Thoracic aorta (tissue), 2 donors: ENCODE measurements around the gene CENPP. TPM values are rescaled to one million over a fixed set of nuclear protein-coding genes. Genes with fewer than 3 reads are reported as not detected.
A peak's percentile ranks its signal among the peaks of the same experiment; 100 is the strongest.

Experiments used
- ATAC-seq: fragments of 150-250 bp; one replicate; pipeline ENCODE4 v1.8.0; 2017; ENCODE audit warnings: low read depth; ENCODE audit not compliant: insufficient number of reproducible peaks, low FRiP score
- DNase-seq: peaks from one replicate; pipeline ENCODE4 v3.0.0-alpha.2; 2020; ENCODE audit warnings: low spot score
- H3K27ac ChIP-seq, 2 donors: fragments of 200-600 bp; sonication (generic); 1 replicate in 1 of 2; 2 replicates in 1 of 2; pipeline ENCODE4 v1.5.1; 2016; ENCODE audit warnings: mild to moderate bottlenecking in 2 of 2, moderate library complexity in 2 of 2
- H3K27me3 ChIP-seq: fragments of 200-600 bp; sonication (generic); replicated peaks from 2 replicates; pipeline ENCODE4 v1.6.0; 2016; ENCODE audit warnings: mild to moderate bottlenecking; ENCODE audit not compliant: insufficient read depth
- H3K36me3 ChIP-seq: fragments of 200-600 bp; sonication (generic); one replicate; pipeline ENCODE4 v1.5.1; 2016
- H3K4me1 ChIP-seq, 2 donors: fragments of 200-600 bp; sonication (generic); 1 replicate in 1 of 2; 2 replicates in 1 of 2; pipeline versions ENCODE4 v1.5.1 to v1.6.0; 2016; ENCODE audit warnings: low read depth in 2 of 2, mild to moderate bottlenecking in 1 of 2; ENCODE audit not compliant: control insufficient read depth in 1 of 2
- H3K4me3 ChIP-seq: fragments of 200-600 bp; sonication (generic); 2 replicates; pipeline ENCODE4 v1.5.1; 2016; ENCODE audit warnings: mild to moderate bottlenecking
- H3K9me3 ChIP-seq: fragments of 200-600 bp; sonication (generic); 2 replicates; pipeline ENCODE4 v1.5.1; 2016
- total RNA-seq, 2 donors: library from RNA; depleted of rRNA; stranded (reverse); fragments of >200 nt; gene quantifications; one replicate each; pipeline versions ENCODE4 v1.1.0 to v1.2.3, GENCODE V29; 2016
- TF ChIP-seq, protein P1 (sequence below): fragments of 200-600 bp; sonication (generic); IDR thresholded peaks from one replicate; pipeline ENCODE4 v1.5.1; 2019; ENCODE audit warnings: antibody characterized with exemption

The CENPP gene
- total RNA-seq, 2 donors from 2014 or later = 3.8 to 13.6 TPM

DNA sequence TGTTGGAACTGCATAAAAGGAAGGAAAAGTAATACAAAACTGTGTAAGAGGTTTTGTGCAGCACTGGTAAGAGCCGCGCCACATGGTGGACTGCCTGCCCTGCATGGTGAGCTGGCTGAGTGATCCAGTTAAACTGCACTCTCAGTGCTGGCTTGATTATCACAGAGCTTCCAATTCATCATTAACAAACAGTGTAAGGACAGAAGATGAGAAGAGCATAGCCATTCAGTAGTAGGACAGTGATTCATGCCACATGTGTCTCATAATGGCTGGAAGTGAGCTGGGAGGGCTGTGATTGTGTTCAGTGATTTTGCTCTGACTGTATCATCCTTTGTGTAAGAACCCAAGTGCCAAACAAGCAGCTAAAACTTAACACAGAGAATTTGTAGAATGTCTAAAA, 142.5 kb downstream of the CENPP start:
- Histone ChIP-seq H3K27me3 (no peaks in the 10 kb centered on the region), H3K4me1 (peaks cover 12 to 45% of the 10 kb centered on the region in 2 donors), H3K4me3 (no peak overlapping the region), H3K36me3 (peaks cover 9% of the 10 kb centered on the region), H3K27ac (peak overlapping the region; percentile 32 to 36), H3K9me3 (no peaks in the 10 kb centered on the region)
- TF ChIP-seq, protein P1, sequence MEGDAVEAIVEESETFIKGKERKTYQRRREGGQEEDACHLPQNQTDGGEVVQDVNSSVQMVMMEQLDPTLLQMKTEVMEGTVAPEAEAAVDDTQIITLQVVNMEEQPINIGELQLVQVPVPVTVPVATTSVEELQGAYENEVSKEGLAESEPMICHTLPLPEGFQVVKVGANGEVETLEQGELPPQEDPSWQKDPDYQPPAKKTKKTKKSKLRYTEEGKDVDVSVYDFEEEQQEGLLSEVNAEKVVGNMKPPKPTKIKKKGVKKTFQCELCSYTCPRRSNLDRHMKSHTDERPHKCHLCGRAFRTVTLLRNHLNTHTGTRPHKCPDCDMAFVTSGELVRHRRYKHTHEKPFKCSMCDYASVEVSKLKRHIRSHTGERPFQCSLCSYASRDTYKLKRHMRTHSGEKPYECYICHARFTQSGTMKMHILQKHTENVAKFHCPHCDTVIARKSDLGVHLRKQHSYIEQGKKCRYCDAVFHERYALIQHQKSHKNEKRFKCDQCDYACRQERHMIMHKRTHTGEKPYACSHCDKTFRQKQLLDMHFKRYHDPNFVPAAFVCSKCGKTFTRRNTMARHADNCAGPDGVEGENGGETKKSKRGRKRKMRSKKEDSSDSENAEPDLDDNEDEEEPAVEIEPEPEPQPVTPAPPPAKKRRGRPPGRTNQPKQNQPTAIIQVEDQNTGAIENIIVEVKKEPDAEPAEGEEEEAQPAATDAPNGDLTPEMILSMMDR = no peak
- DNase-seq (no peak), ATAC-seq (no peak)

DNA sequence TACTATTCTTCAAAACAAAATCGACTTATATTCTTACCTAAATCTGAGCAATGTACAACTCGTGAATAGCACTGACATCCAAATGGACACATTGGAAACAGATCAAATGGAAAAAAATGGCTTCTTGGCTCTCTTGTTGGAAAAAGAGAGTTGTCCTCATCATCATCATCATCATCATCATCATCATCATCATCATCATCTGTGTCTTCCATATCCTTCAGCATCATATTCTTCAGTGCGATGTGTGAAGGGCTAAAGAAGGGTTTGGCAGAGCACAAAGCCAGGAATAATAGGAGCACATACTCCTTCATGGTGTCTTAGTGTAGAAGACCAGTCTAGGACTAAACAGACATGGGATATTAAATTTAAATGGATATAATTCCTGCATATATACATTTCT, 148.8 kb downstream of the CENPP start:
- Histone ChIP-seq H3K4me1 (peaks cover 23 to 47% of the 10 kb centered on the region in 2 donors), H3K9me3 (no peaks in the 10 kb centered on the region), H3K4me3 (no peak overlapping the region), H3K36me3 (peaks cover 5% of the 10 kb centered on the region), H3K27me3 (no peaks in the 10 kb centered on the region), H3K27ac (no peak overlapping the region)
- TF ChIP-seq, protein P1 = no peak
- ATAC-seq = no peak
- no peak for DNase-seq

DNA sequence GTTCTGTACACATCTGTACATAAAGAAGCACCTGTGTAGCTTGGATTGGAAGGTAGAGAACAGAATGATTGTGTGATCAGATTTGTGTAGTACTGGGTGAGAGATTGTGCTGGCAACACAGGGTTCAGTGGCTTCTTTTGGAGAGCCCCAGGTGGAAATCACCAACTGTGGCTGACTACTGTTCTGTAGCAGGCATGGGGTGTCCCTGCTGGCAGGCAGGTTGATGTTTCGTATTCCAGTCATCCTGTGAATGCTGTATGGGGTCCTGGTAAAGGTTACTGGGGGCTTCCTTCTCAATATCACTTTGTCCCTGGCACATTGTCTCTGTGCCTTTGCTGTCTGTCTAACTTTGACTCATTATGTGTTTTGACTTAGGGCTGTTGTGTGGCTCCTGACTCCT, 151.2 kb downstream of the CENPP start:
- Histone ChIP-seq H3K36me3 (peaks cover 3% of the 10 kb centered on the region), H3K4me1 (peaks cover 34 to 61% of the 10 kb centered on the region in 2 donors), H3K27ac (no peak overlapping the region), H3K27me3 (no peaks in the 10 kb centered on the region), H3K4me3 (no peak overlapping the region), H3K9me3 (no peaks in the 10 kb centered on the region)
- no peak for DNase-seq
- no peak for ATAC-seq
- TF ChIP-seq, protein P1 = no peak

DNA sequence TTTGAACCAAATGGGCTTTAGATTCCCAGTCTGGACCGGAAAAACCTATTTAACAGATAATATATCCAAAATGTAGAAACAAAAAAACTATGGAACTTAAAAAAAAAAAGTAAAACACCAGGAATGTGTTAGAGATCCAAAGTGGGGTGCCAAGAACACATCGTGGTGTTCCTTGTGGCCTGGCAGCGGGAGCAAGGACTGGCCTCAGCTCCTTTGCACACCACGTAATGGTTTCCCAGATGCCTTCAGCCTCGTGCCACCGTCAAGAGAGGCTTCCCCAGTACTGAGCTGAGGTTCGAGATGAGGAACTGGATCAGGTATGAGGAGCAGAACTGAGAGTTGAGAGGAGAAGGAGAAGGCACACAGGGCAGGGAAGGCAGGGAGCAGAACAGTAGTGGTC, 153.0 kb downstream of the CENPP start:
- no peak for ATAC-seq
- no peak overlapping the region for H3K4me3 ChIP-seq
- TF ChIP-seq, protein P1 = no peak
- no peak for DNase-seq
- peaks cover 49 to 76% of the 10 kb centered on the region in 2 donors for H3K4me1 ChIP-seq
- no peaks in the 10 kb centered on the region for H3K27me3 ChIP-seq
- no peaks in the 10 kb centered on the region for H3K9me3 ChIP-seq
- H3K36me3 ChIP-seq = no peaks in the 10 kb centered on the region
- H3K27ac ChIP-seq = peak overlapping the region; percentile 89 to 96

DNA sequence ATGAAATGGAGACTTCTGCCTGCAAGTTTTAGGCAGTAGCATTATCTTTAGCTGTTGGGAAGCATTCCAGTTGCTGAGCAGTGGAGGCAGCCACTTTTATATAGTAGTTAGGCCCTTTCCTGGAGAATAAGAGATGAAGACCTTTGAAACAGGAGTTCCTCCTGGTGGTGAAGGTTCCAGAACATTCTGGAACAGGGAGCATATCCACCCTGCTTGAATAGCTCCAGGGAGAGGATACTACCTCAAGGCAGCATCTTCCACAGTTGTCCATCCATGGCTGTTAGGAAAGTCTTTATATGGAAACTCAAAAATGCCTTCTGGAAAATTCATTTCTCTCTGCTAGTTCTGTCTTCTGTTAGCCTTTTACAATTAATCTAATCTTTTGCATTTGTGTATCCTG, 153.6 kb downstream of the CENPP start:
- H3K36me3 ChIP-seq = no peaks in the 10 kb centered on the region
- no peaks in the 10 kb centered on the region for H3K9me3 ChIP-seq
- DNase-seq = no peak
- ATAC-seq = no peak
- no peaks in the 10 kb centered on the region for H3K27me3 ChIP-seq
- TF ChIP-seq, protein P1 = no peak
- peaks cover 49 to 76% of the 10 kb centered on the region in 2 donors for H3K4me1 ChIP-seq
- H3K4me3 ChIP-seq = no peak overlapping the region
- peak overlapping the region; percentile 89 to 96 for H3K27ac ChIP-seq
